GM12801 (cell line): ENCODE measurements around the gene PRCC.

ENCODE experiments used
- TF ChIP-seq, protein P1 (sequence below): IDR thresholded peaks from one replicate; pipeline ENCODE4 v1.5.1; 2011; ENCODE audit warnings: control low read depth; ENCODE audit not compliant: insufficient read length; ENCODE audit errors: extremely low read depth

Gene PRCC

DNA sequence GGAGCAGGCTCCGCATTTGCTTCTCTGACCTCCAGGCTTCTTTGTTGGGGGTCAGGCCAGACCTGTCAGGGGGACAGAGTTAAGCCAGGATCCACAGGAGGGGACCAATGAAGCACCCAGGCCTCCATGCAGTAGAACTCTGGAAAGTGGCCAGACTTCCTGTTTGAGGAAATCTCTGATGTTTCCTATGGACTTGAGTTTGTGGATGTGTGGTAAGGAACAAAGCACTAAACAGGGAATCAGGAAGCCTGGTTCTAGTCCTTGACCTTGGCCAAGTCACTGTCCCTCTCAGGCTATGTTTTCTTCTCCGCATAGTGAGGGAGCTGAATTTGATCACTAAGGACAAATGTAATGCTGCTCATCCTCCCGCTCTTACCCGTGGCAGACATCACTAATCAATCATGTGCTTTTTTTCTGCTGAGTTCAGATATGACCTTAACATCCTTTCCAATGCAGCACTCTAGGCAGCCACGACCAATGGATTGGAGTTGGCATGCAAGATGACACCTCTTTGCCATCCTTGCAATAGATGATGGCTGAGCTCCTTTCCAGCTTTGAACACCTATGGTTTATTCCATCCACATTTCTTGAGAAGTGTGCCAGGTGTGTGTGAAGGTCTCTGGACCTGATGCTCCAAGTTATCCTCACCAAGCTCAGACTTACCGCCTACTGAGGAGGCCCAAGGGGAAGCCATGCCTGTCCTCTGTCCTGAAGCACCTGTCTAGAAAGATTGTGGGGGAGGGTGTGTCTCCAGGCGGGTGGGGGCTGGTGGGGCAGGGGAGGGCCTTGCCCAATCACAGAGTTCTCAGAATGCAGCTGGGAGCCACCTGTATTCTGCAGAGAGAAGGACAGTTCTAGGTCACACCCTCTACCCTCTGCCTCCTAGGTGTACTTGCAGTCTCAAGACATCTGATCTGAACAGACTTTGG, 39.4 kb downstream of the PRCC start:
- TF ChIP-seq, protein P1, sequence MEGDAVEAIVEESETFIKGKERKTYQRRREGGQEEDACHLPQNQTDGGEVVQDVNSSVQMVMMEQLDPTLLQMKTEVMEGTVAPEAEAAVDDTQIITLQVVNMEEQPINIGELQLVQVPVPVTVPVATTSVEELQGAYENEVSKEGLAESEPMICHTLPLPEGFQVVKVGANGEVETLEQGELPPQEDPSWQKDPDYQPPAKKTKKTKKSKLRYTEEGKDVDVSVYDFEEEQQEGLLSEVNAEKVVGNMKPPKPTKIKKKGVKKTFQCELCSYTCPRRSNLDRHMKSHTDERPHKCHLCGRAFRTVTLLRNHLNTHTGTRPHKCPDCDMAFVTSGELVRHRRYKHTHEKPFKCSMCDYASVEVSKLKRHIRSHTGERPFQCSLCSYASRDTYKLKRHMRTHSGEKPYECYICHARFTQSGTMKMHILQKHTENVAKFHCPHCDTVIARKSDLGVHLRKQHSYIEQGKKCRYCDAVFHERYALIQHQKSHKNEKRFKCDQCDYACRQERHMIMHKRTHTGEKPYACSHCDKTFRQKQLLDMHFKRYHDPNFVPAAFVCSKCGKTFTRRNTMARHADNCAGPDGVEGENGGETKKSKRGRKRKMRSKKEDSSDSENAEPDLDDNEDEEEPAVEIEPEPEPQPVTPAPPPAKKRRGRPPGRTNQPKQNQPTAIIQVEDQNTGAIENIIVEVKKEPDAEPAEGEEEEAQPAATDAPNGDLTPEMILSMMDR = no peak

DNA sequence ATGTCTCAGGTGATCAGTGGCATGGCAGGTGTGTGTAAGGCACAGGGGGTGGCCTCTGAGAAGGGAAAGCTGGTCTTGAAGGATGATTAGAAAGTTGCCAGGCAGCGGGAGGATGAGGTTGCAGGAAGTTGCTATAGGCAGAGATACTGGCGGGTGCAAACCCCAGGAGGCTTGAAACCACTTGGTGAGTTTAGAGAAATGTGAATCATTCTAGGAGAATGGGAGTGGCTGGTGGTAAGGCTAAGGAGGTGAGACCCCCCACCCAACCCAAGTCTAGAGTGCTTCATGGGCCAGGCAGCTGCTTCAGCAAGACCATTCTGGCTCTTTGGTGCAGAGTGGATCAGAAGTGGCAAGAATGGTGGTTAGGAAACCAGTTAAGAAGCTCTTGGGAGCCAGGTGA, 40.3 kb downstream of the PRCC start:
- TF ChIP-seq, protein P1 = no peak

DNA sequence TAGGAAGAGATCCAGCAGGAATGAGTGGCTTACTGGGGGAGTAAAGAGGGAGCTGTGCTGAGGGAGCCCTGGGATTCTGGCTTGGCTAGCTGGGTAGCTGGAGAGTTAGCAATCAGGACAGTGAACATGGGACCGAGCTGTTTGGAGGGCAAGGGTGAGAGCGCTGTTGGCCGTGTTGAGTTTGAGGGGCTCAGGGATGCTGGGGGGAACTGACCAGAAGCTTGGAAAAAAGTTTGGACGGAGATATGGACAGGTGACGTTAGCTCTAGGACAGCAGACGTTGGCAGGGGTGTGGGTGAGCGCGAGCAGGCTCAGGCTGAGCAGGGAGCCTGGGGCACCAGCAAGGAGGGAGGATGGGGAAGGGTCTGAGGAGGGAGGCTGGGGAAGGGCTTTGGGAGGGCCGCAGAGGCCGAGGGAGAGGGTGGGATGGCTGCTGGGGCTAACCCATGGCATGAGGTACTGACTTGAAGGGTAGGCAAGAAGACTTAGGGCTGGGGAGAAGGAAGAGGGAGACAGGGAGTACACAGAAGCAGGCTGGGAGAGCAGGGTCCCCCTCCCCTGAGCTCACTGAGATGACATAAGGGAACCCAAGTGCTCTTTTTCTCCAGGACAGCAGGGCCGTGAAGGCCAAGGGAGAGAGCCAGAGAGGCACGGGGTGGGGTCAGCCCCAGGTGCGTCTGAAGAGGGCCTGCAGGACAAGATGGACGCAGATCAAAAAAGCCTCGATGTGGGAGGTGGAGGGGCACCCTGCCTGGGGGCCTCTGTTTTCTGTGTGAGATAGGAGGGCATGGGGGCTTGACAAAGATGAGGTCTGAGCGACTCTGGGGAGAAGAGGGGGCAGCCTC, 41.1 kb downstream of the PRCC start:
- TF ChIP-seq, protein P1 = no peak

DNA sequence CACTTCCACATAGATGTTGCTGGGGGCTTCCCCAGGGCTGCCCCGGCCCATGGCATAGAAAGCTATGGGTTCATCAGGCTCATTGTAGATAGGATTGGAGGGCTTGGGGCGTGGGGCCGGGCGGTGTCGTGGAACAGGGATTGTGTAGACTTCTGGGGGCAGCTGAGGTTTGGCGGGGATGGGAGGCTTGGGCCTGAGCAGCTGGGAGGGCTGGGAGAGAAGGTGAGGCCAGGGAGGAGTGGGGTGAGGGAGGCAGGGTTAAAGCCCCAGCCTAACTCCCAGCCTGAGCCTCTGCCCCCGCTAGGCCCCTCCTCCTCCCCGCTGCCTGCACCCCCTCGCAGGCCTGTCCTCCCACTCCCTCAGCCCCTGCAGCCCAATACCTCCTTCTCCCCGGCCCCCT, 41.9 kb downstream of the PRCC start:
- TF ChIP-seq, protein P1 = no peak

DNA sequence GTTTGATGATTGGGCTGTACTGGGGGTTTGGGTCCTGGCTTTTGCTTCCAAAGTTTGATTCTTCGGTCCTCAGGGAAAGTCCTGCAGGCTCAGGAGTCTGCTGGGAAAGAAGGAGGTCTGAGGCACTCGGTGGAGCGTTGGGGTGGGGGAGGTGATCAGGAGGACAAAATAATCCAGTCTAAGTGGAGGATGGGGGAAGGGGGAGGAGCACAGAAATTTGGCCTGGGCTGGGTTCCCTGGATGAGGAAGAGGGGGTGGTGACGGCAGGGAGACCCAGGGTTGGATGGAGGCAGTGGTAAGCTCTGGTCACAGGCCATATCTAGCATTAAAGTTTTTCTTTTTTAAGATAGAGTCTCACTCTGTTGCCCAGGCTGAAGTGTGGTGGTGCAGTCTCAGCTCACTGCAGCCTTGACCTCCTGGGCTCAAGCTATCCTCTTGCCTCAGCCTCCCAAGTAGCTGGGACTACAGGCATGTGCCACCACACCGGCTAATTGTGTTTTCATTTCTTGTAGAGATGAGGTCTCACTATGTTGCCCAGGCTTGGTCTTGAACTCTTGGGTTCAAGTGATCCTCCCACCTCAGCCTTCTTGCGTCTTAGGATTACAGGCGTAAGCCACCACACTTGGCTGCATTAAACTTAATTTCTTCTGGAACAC, 42.5 kb downstream of the PRCC start:
- TF ChIP-seq, protein P1 = no peak

DNA sequence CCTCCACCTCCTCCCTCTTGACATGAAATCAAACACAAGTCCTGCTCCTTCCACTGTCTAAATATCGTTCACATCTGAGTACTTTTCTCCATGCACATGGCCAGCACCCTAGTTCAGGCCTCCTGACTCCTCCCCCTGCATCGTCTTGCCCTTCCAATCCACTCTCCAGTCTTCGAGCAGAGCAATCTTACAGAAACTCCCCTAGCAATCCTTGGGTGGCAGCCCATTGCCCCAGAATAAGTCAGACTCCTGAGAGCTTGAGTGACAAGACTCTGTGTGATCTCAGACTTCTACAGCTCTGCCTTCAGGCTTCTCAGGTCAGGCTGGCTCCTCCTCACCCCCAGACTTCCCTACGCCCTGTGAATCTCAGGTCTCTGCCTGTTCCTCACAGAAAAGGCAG, 43.8 kb downstream of the PRCC start:
- TF ChIP-seq, protein P1 = no peak
